HG03060 (cell line): ENCODE data around the gene TMEM196.
"Not testable (repeated sequence)": the region's sequence is repeated elsewhere in the genome, so short reads cannot be mapped to it uniquely, and the experiment has no call there.

Experiments used
- ATAC-seq: cut with Tn5 transposase; IDR thresholded peaks from one replicate; pipeline ENCODE4 v1.9.1; 2021; ENCODE audit warnings: low read depth, moderate number of reproducible peaks; ENCODE audit not compliant: unreplicated experiment

Gene TMEM196

DNA sequence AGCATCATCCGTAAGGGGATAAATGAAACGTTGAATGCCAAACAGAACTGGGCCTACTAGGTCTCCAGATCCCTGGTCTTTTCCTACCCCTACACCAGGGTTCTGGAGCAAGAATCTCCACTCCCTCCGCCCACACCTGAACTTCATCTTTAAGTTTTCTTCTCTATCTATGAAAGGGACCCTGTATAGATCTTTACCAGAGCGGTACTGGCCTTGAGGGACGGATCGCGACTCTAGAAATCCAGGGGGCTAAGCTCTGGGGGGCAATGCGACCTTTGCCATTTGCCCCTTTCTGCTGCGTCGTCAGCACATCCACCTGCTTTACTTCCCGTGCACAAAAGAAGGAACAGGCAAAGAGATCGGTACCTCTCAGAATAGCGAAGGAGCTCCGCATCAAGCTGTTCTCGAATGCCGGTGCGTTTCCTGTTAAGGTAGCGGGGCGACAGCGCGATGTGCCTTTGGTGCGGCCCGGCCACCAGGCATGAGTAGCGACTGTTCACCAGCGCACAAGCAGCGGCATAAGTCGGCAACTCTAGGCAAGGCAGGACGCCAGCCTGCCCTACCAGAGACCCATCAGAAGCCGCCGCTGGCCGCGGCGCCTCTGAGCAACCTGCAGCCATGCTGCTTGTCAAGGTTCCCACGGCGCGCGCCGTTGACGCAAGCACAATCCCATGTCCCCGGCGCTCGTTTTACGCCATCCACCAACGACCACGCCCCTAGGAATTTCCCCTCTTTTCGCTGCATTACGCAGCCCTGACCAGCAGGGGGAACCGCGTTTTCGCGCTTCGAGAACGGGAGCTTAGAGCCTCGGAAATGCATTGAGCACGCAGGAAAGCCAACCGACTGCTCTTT, 64.8 kb downstream of the TMEM196 start, which contains the start of gene POLR1F:
TSS of gene POLR1F (minus strand) at position 641 of the 852 bp plus-strand sequence. CDS start at position 620, 21 bp downstream.
- peak; percentile 88 for ATAC-seq

DNA sequence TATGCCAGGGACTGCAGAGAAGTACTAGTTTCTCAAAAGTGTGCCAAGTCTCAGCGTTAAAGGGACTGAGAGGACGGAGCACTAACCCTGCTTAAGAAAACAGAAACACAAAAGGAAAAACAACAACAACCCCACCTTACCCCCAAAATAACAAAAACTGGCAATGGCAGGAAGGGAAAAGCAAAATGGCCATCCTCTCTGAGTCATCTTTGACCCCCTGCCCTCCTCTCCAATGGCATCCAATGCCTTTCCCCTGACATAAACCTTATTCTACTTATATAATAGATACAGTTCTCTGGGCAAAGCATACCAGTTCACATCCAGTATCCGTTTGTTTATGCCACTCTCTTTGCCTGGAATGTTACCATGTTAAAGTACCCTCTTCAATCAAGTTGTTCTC, 66.2 kb downstream of the TMEM196 start:
- ATAC-seq, result no peak

DNA sequence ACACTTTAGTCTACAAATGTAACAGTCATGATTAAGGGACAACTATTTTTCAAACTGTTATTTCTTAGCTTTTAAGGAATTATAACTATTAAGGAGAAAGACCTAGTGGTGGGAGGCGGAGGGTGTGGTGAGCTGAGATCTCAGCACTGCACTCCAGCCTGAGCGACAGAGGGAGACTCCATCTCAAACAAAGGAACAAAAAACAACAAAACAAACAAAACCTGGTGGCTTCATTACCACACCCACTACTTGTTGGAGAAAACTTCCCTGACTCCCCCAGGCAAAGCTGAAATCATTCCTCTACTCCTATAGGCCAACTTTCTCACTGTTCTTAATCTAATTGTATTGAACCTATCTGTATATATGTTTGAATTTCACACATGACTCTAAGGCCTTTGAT, 67.8 kb downstream of the TMEM196 start:
- ATAC-seq, result no peak

GRCh38 chr7:19701471-19701870, 71.9 kb downstream of the TMEM196 start:
- no peak for ATAC-seq

GRCh38 chr7:19700936-19701335, 72.5 kb downstream of the TMEM196 start:
- no peak for ATAC-seq

- ATAC-seq, result no peak
Observed at GRCh38 chr7:19698331-19698730, 75.1 kb downstream of the TMEM196 start.

DNA sequence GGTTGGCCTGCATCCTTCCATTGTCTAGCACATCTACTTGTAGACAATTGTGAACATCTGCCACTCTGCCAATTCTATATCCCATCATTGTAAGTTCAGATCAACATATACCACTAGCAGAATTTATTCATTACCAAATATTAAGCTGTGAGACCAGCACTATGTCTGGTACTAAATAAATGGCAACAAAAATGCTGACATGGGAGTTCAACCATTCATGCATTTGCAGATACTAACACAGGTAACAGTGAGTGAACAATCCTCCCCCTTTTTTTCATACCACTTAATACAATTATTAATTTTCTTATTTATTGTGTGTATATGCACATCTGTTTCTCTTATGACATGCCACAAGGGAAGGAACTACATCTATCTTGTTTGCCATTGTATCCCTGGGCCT, 76.5 kb downstream of the TMEM196 start:
- ATAC-seq, result no peak

DNA sequence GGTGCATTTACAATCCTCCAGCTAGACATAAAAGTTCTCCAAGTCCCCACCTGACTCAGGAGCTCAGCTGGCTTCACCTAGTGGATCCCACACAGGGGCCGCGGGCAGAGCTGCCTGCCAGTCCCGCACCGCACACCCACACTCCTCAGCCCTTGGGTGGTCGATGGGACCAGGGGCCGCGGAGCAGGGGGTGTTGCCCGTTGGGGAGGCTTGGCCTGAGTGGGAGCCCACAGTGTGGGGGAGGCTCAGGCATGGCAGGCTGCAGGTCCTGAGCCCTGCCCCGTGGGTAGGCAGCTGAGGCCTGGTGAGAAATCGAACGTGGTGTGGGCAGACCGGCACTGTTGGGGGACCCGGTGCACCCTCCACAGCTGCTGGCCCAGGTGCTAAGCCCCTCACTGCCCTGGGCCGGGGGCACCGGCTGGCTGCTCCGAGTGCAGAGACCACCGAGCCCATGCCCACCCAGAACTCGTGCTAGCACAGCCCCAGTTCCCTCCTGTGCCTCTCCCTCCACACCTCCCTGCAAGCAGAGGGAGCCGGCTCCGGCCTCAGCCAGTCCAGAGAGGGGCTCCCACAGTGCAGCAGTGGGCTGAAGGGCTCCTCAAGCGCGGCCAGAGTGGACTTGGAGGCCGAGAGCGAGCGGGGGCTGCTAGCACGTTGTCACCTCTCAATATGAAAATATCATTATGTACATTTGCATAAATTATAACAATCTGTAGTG, 81.1 kb downstream of the TMEM196 start:
- no peak for ATAC-seq

GRCh38 chr7:19690736-19691135, 82.7 kb downstream of the TMEM196 start:
- no peak for ATAC-seq

GRCh38 chr7:19689130-19689529, 84.3 kb downstream of the TMEM196 start:
- not testable (repeated sequence) for ATAC-seq

DNA sequence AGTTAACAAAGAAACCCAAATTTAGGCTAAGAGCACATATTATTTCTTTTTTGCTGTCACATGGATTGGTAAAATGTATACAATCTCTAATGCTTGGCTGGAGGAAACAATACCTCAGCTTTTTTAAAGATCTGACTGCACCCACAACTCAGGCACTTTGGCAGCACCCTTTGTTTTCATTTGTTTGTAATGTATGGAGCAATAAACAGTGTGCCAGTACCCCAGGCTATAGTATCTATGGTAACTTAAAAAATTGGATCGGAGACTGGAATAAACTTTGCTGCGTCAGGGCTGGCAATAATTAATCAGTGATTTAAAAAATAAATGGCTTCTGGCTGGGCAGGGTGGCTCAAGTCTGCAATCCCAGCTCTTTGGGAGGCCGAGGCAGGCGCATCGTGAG, 91.8 kb downstream of the TMEM196 start:
- no peak for ATAC-seq

DNA sequence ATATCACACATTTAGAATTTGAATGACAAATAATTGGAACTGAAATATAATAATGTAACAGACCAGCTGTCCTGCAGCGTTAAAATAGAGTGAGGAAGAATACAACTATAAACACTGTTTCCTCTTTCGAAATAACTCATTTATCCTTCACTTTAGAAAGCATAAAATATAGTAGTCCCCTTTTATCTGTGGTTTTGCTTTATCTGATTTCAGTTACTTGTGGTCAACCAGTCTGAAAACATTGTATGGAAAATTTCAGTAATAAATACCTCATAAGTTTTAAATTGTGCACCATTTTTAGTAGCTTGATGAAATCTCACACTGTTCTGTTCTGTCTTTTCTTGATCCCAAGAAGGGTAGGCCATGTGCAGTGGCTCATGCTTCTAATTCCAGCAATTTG, 96.2 kb downstream of the TMEM196 start:
- peak; percentile 90 for ATAC-seq

GRCh38 chr7:19675816-19676215, 97.6 kb downstream of the TMEM196 start:
- no peak for ATAC-seq

DNA sequence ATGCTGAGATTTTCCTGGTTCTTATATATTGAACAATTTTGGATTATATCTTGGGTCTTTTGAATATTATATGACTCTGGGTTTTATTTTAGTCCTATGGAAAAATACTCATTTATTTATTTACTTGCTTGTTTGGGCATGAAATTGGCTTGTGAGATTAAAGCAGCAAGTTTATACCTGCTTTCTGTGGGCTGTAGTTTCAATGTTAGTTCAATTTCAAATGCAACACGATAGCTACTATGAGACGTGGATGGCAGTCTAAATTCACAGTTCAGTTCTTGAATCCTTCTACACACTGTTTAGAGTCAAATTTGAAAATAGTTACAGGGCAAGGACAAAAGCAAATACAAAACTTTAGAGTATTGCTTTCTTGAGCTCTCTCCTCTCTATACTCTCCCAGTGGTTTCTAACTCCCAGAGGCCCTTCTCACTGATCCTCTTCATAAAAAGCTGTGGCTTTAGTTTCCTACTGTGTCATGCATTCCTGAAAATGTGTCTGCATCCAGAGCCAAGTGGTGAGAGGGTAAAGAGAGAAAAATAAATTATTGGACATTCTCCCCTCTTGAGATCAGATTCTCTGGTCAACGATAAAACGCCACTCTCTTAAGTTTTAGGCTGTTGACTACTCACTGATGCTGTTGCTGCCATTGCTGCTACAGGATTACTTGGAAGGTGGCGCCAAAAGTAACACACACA, 99.0 kb downstream of the TMEM196 start:
- no peak for ATAC-seq

DNA sequence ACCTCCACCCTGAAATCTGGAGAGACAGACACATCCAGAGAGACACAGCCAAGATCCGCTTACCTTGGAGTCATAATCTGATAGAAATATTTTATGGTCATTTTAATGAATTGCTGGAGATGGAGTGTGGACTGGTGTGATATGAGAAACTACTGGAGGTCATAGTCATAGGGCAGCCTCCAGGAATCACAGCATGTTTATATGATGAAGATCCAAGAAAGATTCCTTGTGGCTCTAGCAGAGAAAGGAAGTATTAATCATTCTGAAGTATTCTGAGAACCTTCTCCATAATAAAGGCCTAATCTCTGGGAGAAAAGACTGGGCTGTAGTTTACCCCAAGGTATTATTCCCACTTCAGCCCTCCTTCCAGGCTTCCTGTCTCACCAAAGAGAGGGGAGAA, 102.6 kb downstream of the TMEM196 start:
- no peak for ATAC-seq
